ENCODE data around the gene MLNR.

- TF ChIP-seq CTCF (IDR thresholded peaks at IDR 0.05 in 4 of 5, conservative IDR thresholded peaks at IDR 0.05 in 1 of 5) (no peak), POLR2A (IDR thresholded peaks at IDR 0.05) (no peak)
These were observed 48.8 kb upstream of the MLNR start for GRCh38 chr13:49171359-49171758.
